GM12891 (cell line): Measurements from ENCODE around the gene NACC2.

Experiments
- PAX5 ChIP-seq: IDR thresholded peaks from 2 replicates; pipeline ENCODE4 v1.6.1; 2011; ENCODE audit warnings: low read length, moderate library complexity, mild to moderate bottlenecking; ENCODE audit not compliant: insufficient read depth, severe bottlenecking
- POLR2A ChIP-seq: IDR thresholded peaks from 2 replicates; pipeline ENCODE4 v1.6.1; 2011; ENCODE audit warnings: low read depth, low read length, control low read depth
- POLR2AphosphoS5 ChIP-seq: IDR thresholded peaks from 2 replicates; pipeline ENCODE4 v1.6.1; 2011; ENCODE audit warnings: low read depth, low read length, control low read depth
- POU2F2 ChIP-seq: IDR thresholded peaks from 2 replicates; pipeline ENCODE4 v1.6.1; 2011; ENCODE audit warnings: low read depth, mild to moderate bottlenecking, control low read depth, low read length, moderate library complexity
- SPI1 ChIP-seq: IDR thresholded peaks from 2 replicates; pipeline ENCODE4 v1.6.1; 2011; ENCODE audit warnings: low read depth, low read length, control low read depth
- TAF1 ChIP-seq: IDR thresholded peaks from 2 replicates; pipeline ENCODE4 v1.6.1; 2011; ENCODE audit warnings: low read depth, low read length, control low read depth

DNA sequence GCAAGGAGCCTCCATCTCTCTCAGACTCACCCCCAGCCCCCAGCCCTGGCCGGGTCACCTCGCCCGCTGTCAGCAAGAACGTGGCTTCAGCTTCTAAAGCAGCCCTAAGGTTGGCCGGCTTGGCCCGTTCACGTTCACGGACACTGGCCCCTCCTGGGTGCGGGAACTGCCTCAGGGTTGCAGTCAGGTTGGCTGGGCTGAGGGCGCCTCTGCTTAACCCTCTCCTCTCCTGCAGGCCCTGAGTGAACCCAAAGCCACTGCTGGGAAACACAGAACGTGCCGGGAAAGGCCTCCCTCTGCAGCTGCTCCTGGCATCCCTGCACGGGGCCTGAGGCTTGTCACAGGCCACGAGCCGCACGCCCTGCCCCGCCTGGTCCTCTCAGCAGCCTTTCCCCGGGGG lies 93.9 kb downstream of the NACC2 start:
- TF ChIP-seq TAF1, result no peak
- TF ChIP-seq POLR2AphosphoS5, result no peak
- no peak for TF ChIP-seq POLR2A
- TF ChIP-seq POU2F2, result no peak
- no peak for TF ChIP-seq SPI1
- TF ChIP-seq PAX5, result no peak
